Measurements from ENCODE around the gene ZNF665.
"Not testable (repeated sequence)": the region's sequence is repeated elsewhere in the genome, so short reads cannot be mapped to it uniquely, and the experiment has no call there.

The ZNF665 gene

GRCh38 chr19:53185155-53185882 lies 7.8 kb downstream of the ZNF665 start:
- not testable (repeated sequence) for H3K9ac ChIP-seq (ENCODE audit: low read depth, low read length); H3K36me3 ChIP-seq (ENCODE audit: control insufficient read depth, insufficient read depth, low read length); H3K4me1 ChIP-seq (ENCODE audit: control insufficient read depth, insufficient read depth, low read length); H3K9me3 ChIP-seq (ENCODE audit: control insufficient read depth, insufficient read depth, low read length); H3K27me3 ChIP-seq (ENCODE audit: control insufficient read depth, insufficient read depth, low read length); H3K4me3 ChIP-seq (ENCODE audit: low read depth, low read length)

GRCh38 chr19:53183146-53183764 lies 9.9 kb downstream of the ZNF665 start:
- Histone ChIP-seq H3K9me3 (ENCODE audit: control insufficient read depth, insufficient read depth, low read length) (peaks cover 3% of the 10 kb centered on the region), H3K9ac (ENCODE audit: low read depth, low read length) (no peak overlapping the region), H3K4me3 (ENCODE audit: low read depth, low read length) (no peak overlapping the region), H3K27me3 (ENCODE audit: control insufficient read depth, insufficient read depth, low read length) (no peaks in the 10 kb centered on the region), H3K36me3 (ENCODE audit: control insufficient read depth, insufficient read depth, low read length) (no peaks in the 10 kb centered on the region), H3K4me1 (ENCODE audit: control insufficient read depth, insufficient read depth, low read length) (no peaks in the 10 kb centered on the region)

DNA sequence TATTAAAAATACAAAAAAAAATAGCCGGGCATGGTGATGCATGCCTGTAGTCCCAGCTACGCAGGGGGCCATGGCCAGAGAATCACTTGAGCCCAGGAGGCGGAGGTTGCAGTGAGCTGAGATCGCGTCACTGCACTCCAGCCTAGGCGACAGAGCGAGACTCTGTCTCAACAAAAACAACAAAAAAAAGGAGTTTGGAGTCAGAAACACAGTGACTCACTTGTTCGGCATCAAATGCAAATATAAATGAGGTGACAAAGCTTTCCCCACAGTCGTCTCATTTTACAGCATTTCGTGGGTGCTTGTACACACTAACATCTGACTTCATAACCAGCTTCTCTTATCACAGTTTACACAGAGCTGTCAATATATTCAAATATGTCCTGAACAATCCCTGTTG lies 11.0 kb downstream of the ZNF665 start:
- H3K4me3 ChIP-seq (ENCODE audit: low read depth, low read length), result no peak overlapping the region
- H3K36me3 ChIP-seq (ENCODE audit: control insufficient read depth, insufficient read depth, low read length), result no peaks in the 10 kb centered on the region
- H3K9ac ChIP-seq (ENCODE audit: low read depth, low read length), result no peak overlapping the region
- no peaks in the 10 kb centered on the region for H3K4me1 ChIP-seq (ENCODE audit: control insufficient read depth, insufficient read depth, low read length)
- H3K9me3 ChIP-seq (ENCODE audit: control insufficient read depth, insufficient read depth, low read length), result peaks cover 3% of the 10 kb centered on the region
- no peaks in the 10 kb centered on the region for H3K27me3 ChIP-seq (ENCODE audit: control insufficient read depth, insufficient read depth, low read length)

- H3K4me3 ChIP-seq (ENCODE audit: low read depth, low read length), result no peak overlapping the region
- no peaks in the 10 kb centered on the region for H3K4me1 ChIP-seq (ENCODE audit: control insufficient read depth, insufficient read depth, low read length)
- H3K36me3 ChIP-seq (ENCODE audit: control insufficient read depth, insufficient read depth, low read length), result no peaks in the 10 kb centered on the region
- no peak overlapping the region for H3K9ac ChIP-seq (ENCODE audit: low read depth, low read length)
- H3K27me3 ChIP-seq (ENCODE audit: control insufficient read depth, insufficient read depth, low read length), result no peaks in the 10 kb centered on the region
- no peaks in the 10 kb centered on the region for H3K9me3 ChIP-seq (ENCODE audit: control insufficient read depth, insufficient read depth, low read length)
Measured at GRCh38 chr19:53177986-53178385, 15.2 kb downstream of the ZNF665 start.

GRCh38 chr19:53172889-53173288 lies 20.3 kb downstream of the ZNF665 start:
- no peaks in the 10 kb centered on the region for H3K4me1 ChIP-seq (ENCODE audit: control insufficient read depth, insufficient read depth, low read length)
- H3K27me3 ChIP-seq (ENCODE audit: control insufficient read depth, insufficient read depth, low read length), result no peaks in the 10 kb centered on the region
- no peak overlapping the region for H3K9ac ChIP-seq (ENCODE audit: low read depth, low read length)
- H3K9me3 ChIP-seq (ENCODE audit: control insufficient read depth, insufficient read depth, low read length), result no peaks in the 10 kb centered on the region
- no peaks in the 10 kb centered on the region for H3K36me3 ChIP-seq (ENCODE audit: control insufficient read depth, insufficient read depth, low read length)
- H3K4me3 ChIP-seq (ENCODE audit: low read depth, low read length), result no peak overlapping the region

GRCh38 chr19:53165691-53166091 lies 27.5 kb downstream of the ZNF665 start:
- Histone ChIP-seq H3K27me3 (ENCODE audit: control insufficient read depth, insufficient read depth, low read length) (no peaks in the 10 kb centered on the region), H3K4me1 (ENCODE audit: control insufficient read depth, insufficient read depth, low read length) (no peaks in the 10 kb centered on the region), H3K36me3 (ENCODE audit: control insufficient read depth, insufficient read depth, low read length) (no peaks in the 10 kb centered on the region), H3K9me3 (ENCODE audit: control insufficient read depth, insufficient read depth, low read length) (peaks cover 15% of the 10 kb centered on the region), H3K4me3 (ENCODE audit: low read depth, low read length) (no peak overlapping the region), H3K9ac (ENCODE audit: low read depth, low read length) (no peak overlapping the region)

GRCh38 chr19:53161123-53161522 lies 32.0 kb downstream of the ZNF665 start:
- no peaks in the 10 kb centered on the region for H3K36me3 ChIP-seq (ENCODE audit: control insufficient read depth, insufficient read depth, low read length)
- H3K9me3 ChIP-seq (ENCODE audit: control insufficient read depth, insufficient read depth, low read length), result peaks cover 10% of the 10 kb centered on the region
- no peaks in the 10 kb centered on the region for H3K4me1 ChIP-seq (ENCODE audit: control insufficient read depth, insufficient read depth, low read length)
- H3K9ac ChIP-seq (ENCODE audit: low read depth, low read length), result no peak overlapping the region
- peaks cover 3% of the 10 kb centered on the region for H3K27me3 ChIP-seq (ENCODE audit: control insufficient read depth, insufficient read depth, low read length)
- no peak overlapping the region for H3K4me3 ChIP-seq (ENCODE audit: low read depth, low read length)

GRCh38 chr19:53160350-53160749 lies 32.8 kb downstream of the ZNF665 start:
- peaks cover 3% of the 10 kb centered on the region for H3K27me3 ChIP-seq (ENCODE audit: control insufficient read depth, insufficient read depth, low read length)
- H3K4me3 ChIP-seq (ENCODE audit: low read depth, low read length), result no peak overlapping the region
- no peaks in the 10 kb centered on the region for H3K4me1 ChIP-seq (ENCODE audit: control insufficient read depth, insufficient read depth, low read length)
- H3K9me3 ChIP-seq (ENCODE audit: control insufficient read depth, insufficient read depth, low read length), result peaks cover 7% of the 10 kb centered on the region
- H3K36me3 ChIP-seq (ENCODE audit: control insufficient read depth, insufficient read depth, low read length), result no peaks in the 10 kb centered on the region
- H3K9ac ChIP-seq (ENCODE audit: low read depth, low read length), result no peak overlapping the region

DNA sequence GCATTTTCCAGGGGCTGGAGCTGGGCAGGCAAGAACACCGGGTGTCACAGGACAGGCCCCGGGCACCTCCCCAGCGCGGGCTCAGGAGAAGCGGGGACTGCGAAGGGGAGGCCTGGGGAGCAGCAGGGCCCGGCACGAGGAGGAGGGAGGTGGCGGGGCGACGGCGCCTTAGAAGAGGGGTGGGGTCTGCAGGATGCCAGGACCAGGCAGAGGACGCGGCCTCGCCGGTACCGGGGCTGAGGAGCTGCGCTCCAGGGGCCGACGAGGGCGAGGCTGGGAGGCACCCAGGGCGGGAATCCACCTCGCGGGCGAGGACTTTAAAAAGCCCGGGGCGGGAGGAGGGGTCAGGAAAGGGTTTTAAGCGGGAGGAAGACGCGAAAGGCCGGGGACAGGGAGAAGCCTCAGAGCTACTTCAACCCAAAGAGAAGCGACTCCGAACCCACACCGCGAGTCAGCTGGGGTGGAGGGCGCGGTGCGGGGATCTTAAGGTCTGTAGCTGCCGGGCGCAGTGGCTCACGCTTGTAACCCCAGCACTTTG lies 35.0 kb downstream of the ZNF665 start:
- H3K9me3 ChIP-seq (ENCODE audit: control insufficient read depth, insufficient read depth, low read length), result no peaks in the 10 kb centered on the region
- H3K4me1 ChIP-seq (ENCODE audit: control insufficient read depth, insufficient read depth, low read length), result no peaks in the 10 kb centered on the region
- H3K9ac ChIP-seq (ENCODE audit: low read depth, low read length), result no peak overlapping the region
- H3K36me3 ChIP-seq (ENCODE audit: control insufficient read depth, insufficient read depth, low read length), result no peaks in the 10 kb centered on the region
- peaks cover 3% of the 10 kb centered on the region for H3K27me3 ChIP-seq (ENCODE audit: control insufficient read depth, insufficient read depth, low read length)
- H3K4me3 ChIP-seq (ENCODE audit: low read depth, low read length), result peak overlapping the region; percentile 69

DNA sequence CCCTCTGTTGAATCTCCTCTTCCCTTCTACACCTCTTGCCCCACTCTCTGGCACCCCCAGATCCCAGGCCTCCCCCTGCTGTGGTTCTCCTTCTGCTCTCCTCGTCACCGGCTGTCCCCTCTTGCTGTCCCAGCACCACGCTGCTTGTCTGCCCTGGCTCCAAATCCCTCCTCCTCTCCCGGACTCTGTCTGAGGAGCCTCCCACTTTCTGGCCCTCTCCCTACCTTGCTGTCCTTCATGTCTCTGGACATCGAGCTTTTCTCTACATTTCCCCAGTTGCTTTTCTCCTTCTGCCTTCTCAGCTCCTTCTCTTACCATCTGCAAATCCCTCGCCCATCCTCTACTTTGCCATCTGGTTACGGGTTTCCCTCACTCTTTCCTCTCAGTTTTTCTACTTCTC lies 35.5 kb downstream of the ZNF665 start:
- no peak overlapping the region for H3K9ac ChIP-seq (ENCODE audit: low read depth, low read length)
- no peaks in the 10 kb centered on the region for H3K36me3 ChIP-seq (ENCODE audit: control insufficient read depth, insufficient read depth, low read length)
- H3K27me3 ChIP-seq (ENCODE audit: control insufficient read depth, insufficient read depth, low read length), result peaks cover 3% of the 10 kb centered on the region
- no peaks in the 10 kb centered on the region for H3K4me1 ChIP-seq (ENCODE audit: control insufficient read depth, insufficient read depth, low read length)
- H3K9me3 ChIP-seq (ENCODE audit: control insufficient read depth, insufficient read depth, low read length), result no peaks in the 10 kb centered on the region
- peak overlapping the region; percentile 69 for H3K4me3 ChIP-seq (ENCODE audit: low read depth, low read length)

DNA sequence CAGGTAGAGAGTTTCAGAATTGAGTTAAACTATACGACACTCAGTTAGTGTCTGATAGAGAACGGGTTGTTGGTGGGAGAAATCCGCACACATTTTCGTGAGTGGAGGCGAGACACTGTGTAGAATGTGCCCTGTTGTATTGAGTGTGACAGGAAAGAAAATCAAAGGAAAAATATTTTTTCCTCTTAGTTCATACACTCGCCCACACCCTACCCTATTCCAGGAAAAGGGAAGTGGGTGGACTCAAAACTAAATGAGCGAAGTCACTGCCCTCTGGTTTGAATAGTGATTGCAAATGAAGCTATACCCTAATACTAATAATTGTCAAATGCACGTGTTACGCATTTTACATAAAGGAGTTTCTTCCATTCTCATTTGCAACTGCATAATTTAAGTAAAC lies 36.3 kb downstream of the ZNF665 start:
- Histone ChIP-seq H3K9ac (ENCODE audit: low read depth, low read length) (no peak overlapping the region), H3K4me3 (ENCODE audit: low read depth, low read length) (no peak overlapping the region), H3K4me1 (ENCODE audit: control insufficient read depth, insufficient read depth, low read length) (no peaks in the 10 kb centered on the region), H3K9me3 (ENCODE audit: control insufficient read depth, insufficient read depth, low read length) (no peaks in the 10 kb centered on the region), H3K27me3 (ENCODE audit: control insufficient read depth, insufficient read depth, low read length) (peaks cover 3% of the 10 kb centered on the region), H3K36me3 (ENCODE audit: control insufficient read depth, insufficient read depth, low read length) (no peaks in the 10 kb centered on the region)

GRCh38 chr19:53147645-53148044 lies 45.5 kb downstream of the ZNF665 start:
- no peak overlapping the region for H3K9ac ChIP-seq (ENCODE audit: low read depth, low read length)
- no peaks in the 10 kb centered on the region for H3K27me3 ChIP-seq (ENCODE audit: control insufficient read depth, insufficient read depth, low read length)
- H3K36me3 ChIP-seq (ENCODE audit: control insufficient read depth, insufficient read depth, low read length), result peaks cover 2% of the 10 kb centered on the region
- no peaks in the 10 kb centered on the region for H3K4me1 ChIP-seq (ENCODE audit: control insufficient read depth, insufficient read depth, low read length)
- no peak overlapping the region for H3K4me3 ChIP-seq (ENCODE audit: low read depth, low read length)
- H3K9me3 ChIP-seq (ENCODE audit: control insufficient read depth, insufficient read depth, low read length), result peaks cover 7% of the 10 kb centered on the region

Data from iPS-15b (cell line).